HepG2 (cell line): Measurements from ENCODE around the gene CYTH1. TPM values are rescaled to one million over a fixed set of nuclear protein-coding genes. Genes with fewer than 3 reads are reported as not detected.

Source experiments
- CREBL2 ChIP-seq: sonication (generic); formaldehyde crosslinking; IDR thresholded peaks from 2 replicates; pipeline ENCODE4 v1.8.1; 2023; ENCODE audit warnings: missing genetic modification reagents, mild to moderate bottlenecking, borderline replicate concordance
- GMEB2 ChIP-seq: IDR thresholded peaks from 2 replicates; pipeline ENCODE4 v1.6.1; 2016; ENCODE audit warnings: missing biosample characterization, missing genetic modification reagents, low read depth
- KLF15 ChIP-seq: sonication (generic); formaldehyde crosslinking; IDR thresholded peaks from 2 replicates; pipeline ENCODE4 v1.8.1; 2023; ENCODE audit warnings: borderline replicate concordance, mild to moderate bottlenecking, inconsistent platforms, missing genetic modification reagents, mixed read lengths
- MZF1 ChIP-seq: sonication (generic); formaldehyde crosslinking; IDR thresholded peaks from 2 replicates; pipeline ENCODE4 v1.8.1; 2023; ENCODE audit warnings: mild to moderate bottlenecking, missing genetic modification reagents, borderline replicate concordance
- RXRA ChIP-seq: sonication (generic); formaldehyde crosslinking; IDR thresholded peaks from 2 replicates; pipeline ENCODE4 v1.5.1; 2020; ENCODE audit warnings: missing genetic modification reagents
- SIN3A ChIP-seq: IDR thresholded peaks from 2 replicates; pipeline ENCODE4 v1.6.1; 2011; ENCODE audit warnings: low read depth, mild to moderate bottlenecking, control low read depth, low read length, borderline replicate concordance
- SNAPC4 ChIP-seq: sonication (generic); formaldehyde crosslinking; IDR thresholded peaks from 2 replicates; pipeline ENCODE4 v1.4.0; 2020; ENCODE audit warnings: mild to moderate bottlenecking, missing genetic modification reagents
- SP5 ChIP-seq: IDR thresholded peaks from 2 replicates; pipeline ENCODE4 v1.6.1; 2016; ENCODE audit warnings: low read depth, borderline replicate concordance
- TRIM22 ChIP-seq: fragments of 450-650 bp; IDR thresholded peaks from 2 replicates; pipeline ENCODE4 v1.6.1; 2017
- YY1 ChIP-seq: IDR thresholded peaks from 2 replicates; pipeline ENCODE4 v1.6.1; 2011; ENCODE audit warnings: low read length, low read depth, moderate library complexity, mild to moderate bottlenecking; ENCODE audit not compliant: insufficient read depth, insufficient replicate concordance
- ZFP36L1 ChIP-seq: sonication (generic); formaldehyde crosslinking; IDR thresholded peaks from 2 replicates; pipeline ENCODE4 v1.8.0; 2022; ENCODE audit warnings: mild to moderate bottlenecking, missing genetic modification reagents, moderate library complexity
- ZNF180 ChIP-seq: sonication (generic); formaldehyde crosslinking; IDR thresholded peaks from 2 replicates; pipeline ENCODE4 v1.4.0; 2020; ENCODE audit warnings: low read depth, missing genetic modification reagents, borderline replicate concordance
- ZNF280D ChIP-seq: sonication (generic); formaldehyde crosslinking; IDR thresholded peaks from 2 replicates; pipeline ENCODE4 v1.5.1; 2020; ENCODE audit warnings: mild to moderate bottlenecking, missing genetic modification reagents
- ZNF331 ChIP-seq: sonication (generic); formaldehyde crosslinking; IDR thresholded peaks from 2 replicates; pipeline ENCODE4 v1.4.0; 2020; ENCODE audit warnings: missing genetic modification reagents
- ZNF460 ChIP-seq: sonication (generic); formaldehyde crosslinking; IDR thresholded peaks from 2 replicates; pipeline ENCODE4 v1.5.1; 2020; ENCODE audit warnings: missing genetic modification reagents, mild to moderate bottlenecking, borderline replicate concordance
- ZNF792 ChIP-seq: IDR thresholded peaks from 2 replicates; pipeline ENCODE4 v1.6.1; 2016
- polyA plus RNA-seq, 8 experiments: library from polyadenylated mRNA; depleted of rRNA in 3 of 8; stranded (reverse) in 7 of 8; unstranded in 1 of 8; fragments of >200 nt; fragmentation: Illumina TruSeq in 4 of 8; extraction: Trizol in 4 of 8; gene quantifications; 2 replicates each; pipeline versions ENCODE4 v1.2.1 to v1.2.3, GENCODE V29; 2011 to 2016; ENCODE audit warnings: low read depth in 4 of 8, missing spikeins in 1 of 8, mixed read lengths in 1 of 8; ENCODE audit not compliant: insufficient read depth in 1 of 8
- total RNA-seq, 5 experiments: library from RNA; depleted of rRNA; stranded (reverse); fragments of >200 nt; fragmentation: Illumina TruSeq; extraction: Trizol; gene quantifications; 2 replicates each; pipeline ENCODE4 v1.2.3, GENCODE V29; 2016; ENCODE audit warnings: low read depth in 1 of 5

CYTH1 gene
- total and polyA plus RNA-seq, 2 of the 13 experiments (the other 11 are each of a cell fraction or from before 2014, with no cell fraction given): 20.1 to 48.9 TPM

GRCh38 chr17:78650093-78650715 lies 131.9 kb downstream of the CYTH1 start (continued):
- TF ChIP-seq TRIM22 (no peak), SNAPC4 (CRISPR knock-in tag) (0 out of 2 replicates have a peak, but pooled peaks have one; percentile 50), CREBL2 (CRISPR knock-in tag) (no peak), KLF15 (0 out of 2 replicates have a peak, but pooled peaks have one; percentile 57), ZFP36L1 (CRISPR knock-in tag) (peak; percentile 94; the same call in 1 of the 2 replicates), ZNF331 (CRISPR knock-in tag) (peak; percentile 96), ZNF280D (CRISPR knock-in tag) (peak; percentile 76), ZNF180 (CRISPR knock-in tag) (no peak), SP5 (CRISPR knock-in tag) (peak; percentile 91), MZF1 (CRISPR knock-in tag) (no peak), SIN3A (no peak), RXRA (CRISPR knock-in tag) (peak; percentile 96), ZNF792 (peak; percentile 92), ZNF460 (no peak), GMEB2 (CRISPR knock-in tag) (no peak), YY1 (peak; percentile 24)
